ENCODE measurements around the gene TDRD9.

DNA sequence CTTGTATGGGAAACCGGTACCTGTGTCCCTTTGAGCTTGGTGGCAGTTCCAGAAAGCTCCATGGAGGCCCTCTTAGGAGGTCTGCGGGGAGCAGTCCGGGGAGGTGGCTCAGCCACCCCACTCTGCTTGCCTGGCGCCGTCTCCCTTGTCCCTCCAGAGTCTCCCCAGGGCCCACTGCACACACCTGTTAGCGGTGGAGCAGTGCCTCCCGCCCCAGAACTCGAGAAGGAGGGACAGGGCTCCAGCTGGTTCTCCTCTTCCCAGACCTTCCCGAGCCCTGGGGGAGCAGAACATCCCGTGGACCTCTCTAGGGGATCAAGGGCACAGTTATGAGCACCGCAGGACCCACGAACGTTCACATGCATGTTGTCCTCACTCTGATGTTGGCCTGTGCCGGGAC, 168.1 kb downstream of the TDRD9 start:
- TF ChIP-seq CTCF (IDR thresholded peaks at IDR 0.05) (no peak), POLR2A (IDR thresholded peaks at IDR 0.05) (no peak)
